Transverse colon (tissue), 4 donors: Measurements from ENCODE around the gene ARHGEF10L. TPM values are rescaled to one million over a fixed set of nuclear protein-coding genes. Genes with fewer than 3 reads are reported as not detected.
A peak's percentile ranks its signal among the peaks of the same experiment; 100 is the strongest.

Source experiments
- DNase-seq: peaks from one replicate; pipeline ENCODE4 v3.0.0-alpha.2; 2019
- H3K27ac ChIP-seq, 4 donors: fragments of 200-600 bp; sonication (generic); 2 replicates each; pipeline ENCODE4 v1.5.1; 2016 to 2018; ENCODE audit warnings: inconsistent platforms in 4 of 4
- H3K27me3 ChIP-seq: fragments of 200-600 bp; sonication (generic); 2 replicates; pipeline ENCODE4 v1.5.1; 2017; ENCODE audit warnings: inconsistent platforms
- H3K36me3 ChIP-seq, 4 donors: fragments of 200-600 bp; sonication (generic); 2 replicates each; pipeline ENCODE4 v1.5.1; 2017 to 2019; ENCODE audit warnings: inconsistent platforms in 4 of 4
- H3K4me1 ChIP-seq, 4 donors: fragments of 200-600 bp; sonication (generic); 2 replicates each; pipeline ENCODE4 v1.5.1; 2017 to 2020; ENCODE audit warnings: inconsistent platforms in 4 of 4
- H3K4me3 ChIP-seq, 4 donors: fragments of 200-600 bp; sonication (generic); 1 replicate in 1 of 4; 2 replicates in 3 of 4; pipeline versions ENCODE4 v1.5.1 to v1.6.1; 2017 to 2019; ENCODE audit warnings: inconsistent platforms in 4 of 4
- H3K9me3 ChIP-seq, 2 donors: fragments of 200-600 bp; sonication (generic); 2 replicates each; pipeline ENCODE4 v1.5.1; 2017 to 2019; ENCODE audit warnings: inconsistent platforms in 2 of 2
- EP300 ChIP-seq: sonication (generic); formaldehyde crosslinking; IDR thresholded peaks from one replicate; pipeline ENCODE4 v1.6.1; 2017; ENCODE audit warnings: antibody characterized with exemption, low read depth
- POLR2A ChIP-seq: fragments of 450-650 bp; IDR thresholded peaks from one replicate; pipeline ENCODE4 v1.6.1; 2016; ENCODE audit warnings: antibody characterized with exemption, mild to moderate bottlenecking, moderate library complexity
- POLR2AphosphoS5 ChIP-seq, 3 donors: sonication (generic); formaldehyde crosslinking; IDR thresholded peaks; one replicate each; pipeline ENCODE4 v1.6.1; 2016; ENCODE audit warnings: antibody characterized with exemption in 3 of 3
- WGBS, 2 donors: methylation state at CpG; one replicate each; pipeline ENCODE4 v1.1.5; 2018; ENCODE audit warnings: low coverage in 1 of 2; 5-methylcytosine and 5-hydroxymethylcytosine counted together
- in situ Hi-C, 4 donors: fragments of 200-750 bp; cut with MboI; loops; one replicate each; pipeline versions ENCODE4 v1.15.0 to v1.15.1; 2017; ENCODE audit warnings: low sequenced_read_pairs in 3 of 4, low pct_ligation_motif_present in 1 of 4, low pct_unique_long_range_greater_than_20kb in 1 of 4
- intact Hi-C: fragments of 100-400 bp; cut with DNase I; formaldehyde crosslinking; loops from one replicate; pipeline ENCODE4 v1.15.1; 2023; ENCODE audit warnings: low total_unique reads
- total RNA-seq, 4 donors: library from RNA; depleted of rRNA; stranded (reverse); fragments of >200 nt; gene quantifications; one replicate each; pipeline ENCODE4 v1.1.0, GENCODE V29; 2016
- TF ChIP-seq, protein P1 (sequence below), 5 experiments: fragments of 200-600 bp in 3 of 5; fragments of 450-650 bp in 2 of 5; sonication (generic) in 3 of 5; IDR thresholded peaks; 1 replicate in 2 of 5; 2 replicates in 3 of 5; pipeline ENCODE4 v1.5.1; 2016 to 2017; ENCODE audit warnings: antibody characterized with exemption in 5 of 5, inconsistent platforms in 3 of 5, mild to moderate bottlenecking in 2 of 5, moderate library complexity in 1 of 5

The ARHGEF10L gene
- total RNA-seq, 4 donors from 2014 or later: 115 to 326 (median 199) TPM

DNA sequence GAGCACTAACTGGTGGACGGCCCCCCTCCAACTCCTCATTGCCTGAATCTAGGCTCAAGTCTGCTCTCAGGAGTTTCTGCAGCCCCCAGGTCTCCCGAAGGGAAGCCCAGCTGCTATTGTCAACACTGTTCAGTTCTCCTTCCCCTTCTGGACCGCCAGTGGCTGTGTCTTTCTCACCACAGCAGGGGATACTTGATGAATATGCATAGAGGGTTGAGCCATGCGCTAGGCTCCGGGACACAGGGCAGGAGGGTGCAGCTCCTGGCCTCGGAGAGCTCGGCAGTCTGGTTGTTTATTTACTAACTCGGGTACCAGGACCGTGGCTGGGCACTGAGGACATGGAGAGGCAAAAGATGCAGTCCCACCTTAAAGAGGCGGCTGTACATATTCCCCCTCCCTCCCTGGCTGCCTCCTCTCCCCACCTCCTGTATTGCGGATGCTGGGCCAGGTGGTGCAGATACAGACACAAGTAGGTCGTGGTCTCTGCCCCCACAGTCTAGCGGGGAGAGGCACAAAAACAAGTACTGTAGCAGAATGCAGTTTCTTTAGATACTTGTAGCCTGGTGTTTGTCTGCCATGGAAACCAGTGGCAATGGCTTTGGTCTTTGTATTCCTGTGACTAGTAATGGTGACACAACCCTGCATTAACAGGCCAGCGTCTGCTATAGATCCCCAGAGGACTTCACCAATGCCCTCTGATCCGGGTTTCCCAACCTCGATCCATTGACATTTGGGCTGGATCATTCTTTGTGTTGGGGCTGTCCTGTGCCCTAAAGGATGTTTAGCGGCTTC lies 26.2 kb downstream of the ARHGEF10L start:
- Histone ChIP-seq H3K36me3 (no peaks in the 10 kb centered on the region), H3K4me1 (peaks cover 43 to 84% (median 76%) of the 10 kb centered on the region in 4 donors), H3K4me3 (no peak overlapping the region), H3K27me3 (no peaks in the 10 kb centered on the region), H3K27ac (peak overlapping the region; percentile 33 to 93 (median 66)), H3K9me3 (no peaks in the 10 kb centered on the region)
- WGBS, 2 donors: 47 to 70% methylated on average over 2 to 17 of the region's 17 CpGs
- DNase-seq: no peak
- intact Hi-C loops (no loop called here), in situ Hi-C loops (no loop called here)
- TF ChIP-seq POLR2A (no peak), EP300 (no peak), POLR2AphosphoS5 (IDR thresholded peaks at IDR 0.05) (no peak)
- TF ChIP-seq, protein P1, sequence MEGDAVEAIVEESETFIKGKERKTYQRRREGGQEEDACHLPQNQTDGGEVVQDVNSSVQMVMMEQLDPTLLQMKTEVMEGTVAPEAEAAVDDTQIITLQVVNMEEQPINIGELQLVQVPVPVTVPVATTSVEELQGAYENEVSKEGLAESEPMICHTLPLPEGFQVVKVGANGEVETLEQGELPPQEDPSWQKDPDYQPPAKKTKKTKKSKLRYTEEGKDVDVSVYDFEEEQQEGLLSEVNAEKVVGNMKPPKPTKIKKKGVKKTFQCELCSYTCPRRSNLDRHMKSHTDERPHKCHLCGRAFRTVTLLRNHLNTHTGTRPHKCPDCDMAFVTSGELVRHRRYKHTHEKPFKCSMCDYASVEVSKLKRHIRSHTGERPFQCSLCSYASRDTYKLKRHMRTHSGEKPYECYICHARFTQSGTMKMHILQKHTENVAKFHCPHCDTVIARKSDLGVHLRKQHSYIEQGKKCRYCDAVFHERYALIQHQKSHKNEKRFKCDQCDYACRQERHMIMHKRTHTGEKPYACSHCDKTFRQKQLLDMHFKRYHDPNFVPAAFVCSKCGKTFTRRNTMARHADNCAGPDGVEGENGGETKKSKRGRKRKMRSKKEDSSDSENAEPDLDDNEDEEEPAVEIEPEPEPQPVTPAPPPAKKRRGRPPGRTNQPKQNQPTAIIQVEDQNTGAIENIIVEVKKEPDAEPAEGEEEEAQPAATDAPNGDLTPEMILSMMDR (IDR thresholded peaks at IDR 0.05): no peak

DNA sequence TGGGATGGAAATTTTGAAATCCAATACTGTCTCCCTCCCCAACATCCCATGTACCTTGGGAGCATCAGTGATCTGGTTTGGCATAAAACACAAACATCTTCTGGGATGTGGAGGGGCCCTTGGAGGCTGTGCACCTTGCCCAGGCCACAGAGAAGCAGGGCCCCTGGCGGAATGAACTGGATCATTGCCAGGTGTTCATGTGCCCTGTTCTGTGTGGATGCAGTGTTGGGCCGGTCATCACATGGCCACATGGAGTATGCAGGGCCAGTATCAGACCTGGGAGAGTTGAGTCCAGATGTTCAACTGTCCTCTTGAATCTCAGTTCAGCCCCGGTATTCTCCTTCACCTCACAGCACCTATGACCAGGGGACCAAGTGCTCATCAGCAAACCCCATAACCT lies 26.9 kb downstream of the ARHGEF10L start:
- no peaks in the 10 kb centered on the region for H3K9me3 ChIP-seq
- in situ Hi-C loops: no loop called here
- H3K27me3 ChIP-seq: no peaks in the 10 kb centered on the region
- no peaks in the 10 kb centered on the region for H3K36me3 ChIP-seq
- WGBS, 2 donors: 85% methylated on average over 3 of the region's 3 CpGs; no CpG with 5 or more reads in 1 of the 2 donors
- no peak for DNase-seq
- intact Hi-C loops: no loop called here
- peaks cover 37 to 80% (median 68%) of the 10 kb centered on the region in 4 donors for H3K4me1 ChIP-seq
- no peak overlapping the region for H3K4me3 ChIP-seq
- no peak for TF ChIP-seq POLR2A
- TF ChIP-seq EP300: no peak
- TF ChIP-seq, protein P1 (IDR thresholded peaks at IDR 0.05): no peak
- no peak for TF ChIP-seq POLR2AphosphoS5 (IDR thresholded peaks at IDR 0.05)
- peak overlapping the region; percentile 33 to 93 (median 84) for H3K27ac ChIP-seq

- Histone ChIP-seq H3K36me3 (no peaks in the 10 kb centered on the region), H3K27me3 (no peaks in the 10 kb centered on the region), H3K27ac (peak overlapping the region; percentile 33 to 93 (median 84)), H3K4me1 (peaks cover 40 to 77% (median 68%) of the 10 kb centered on the region in 4 donors), H3K4me3 (no peak overlapping the region), H3K9me3 (no peaks in the 10 kb centered on the region)
- no peak for TF ChIP-seq POLR2AphosphoS5 (IDR thresholded peaks at IDR 0.05)
- no peak for TF ChIP-seq EP300
- no peak for TF ChIP-seq POLR2A
- TF ChIP-seq, protein P1 (IDR thresholded peaks at IDR 0.05): no peak
- 84% methylated on average over 9 of the region's 9 CpGs; no CpG with 5 or more reads in 1 of the 2 donors for WGBS, 2 donors
- in situ Hi-C loops: no loop called here
- no peak for DNase-seq
- intact Hi-C loops: no loop called here
These were observed 27.4 kb downstream of the ARHGEF10L start for GRCh38 chr1:17566892-17567291.

GRCh38 chr1:17567582-17567981 lies 28.1 kb downstream of the ARHGEF10L start:
- WGBS, 2 donors: 61% methylated on average over 6 of the region's 6 CpGs; no CpG with 5 or more reads in 1 of the 2 donors
- TF ChIP-seq POLR2AphosphoS5 (IDR thresholded peaks at IDR 0.05): peak; percentile 9 to 46 (median 38)
- TF ChIP-seq, protein P1 (IDR thresholded peaks at IDR 0.05): no peak
- in situ Hi-C loops (no loop called here), intact Hi-C loops (no loop called here)
- H3K27ac ChIP-seq: peak overlapping the region; percentile 84 to 93 (median 86)
- no peak overlapping the region for H3K4me3 ChIP-seq
- DNase-seq: no peak
- H3K36me3 ChIP-seq: no peaks in the 10 kb centered on the region
- H3K27me3 ChIP-seq: no peaks in the 10 kb centered on the region
- H3K4me1 ChIP-seq: peaks cover 44 to 82% (median 72%) of the 10 kb centered on the region in 4 donors
- H3K9me3 ChIP-seq: no peaks in the 10 kb centered on the region
